WTC11 (cell line): ENCODE data around the gene TBC1D14. TPM values are rescaled to one million over a fixed set of nuclear protein-coding genes. Genes with fewer than 3 reads are reported as not detected.

Experiments used
- ATAC-seq: fragments of 200-7000 bp; cut with Tn5 transposase; 2 replicates; pipeline ENCODE4 v1.10.0; 2021; ENCODE audit warnings: mild to moderate bottlenecking, moderate library complexity
- CTCF ChIA-PET: fragments of 300-600 bp; sonication (Branson Sonifier 250); formaldehyde crosslinking; loops from one replicate; lab custom pipeline; 2021; ENCODE audit warnings: antibody characterized with exemption; lab: Charles Lee
- POLR2A ChIA-PET: fragments of 350-600 bp; sonication (Branson Sonifier 250); formaldehyde crosslinking; loops from one replicate; lab custom pipeline; 2021; ENCODE audit warnings: antibody characterized with exemption; lab: Charles Lee
- DNase-seq: peaks from one replicate; pipeline ENCODE4 v3.0.0; 2021; ENCODE audit warnings: low spot score
- H3K27ac Mint-ChIP-seq: 2 replicates; pipeline ENCODE4 v1.8.0; 2021; ENCODE audit warnings: mixed read lengths
- H3K27me3 Mint-ChIP-seq: 2 replicates; pipeline ENCODE4 v1.8.0; 2021; ENCODE audit warnings: low read depth, mild to moderate bottlenecking, moderate library complexity, mixed read lengths
- H3K36me3 Mint-ChIP-seq: 2 replicates; pipeline ENCODE4 v1.8.0; 2021; ENCODE audit warnings: mixed read lengths
- H3K4me1 Mint-ChIP-seq: 2 replicates; pipeline ENCODE4 v1.8.0; 2022; ENCODE audit warnings: mixed read lengths
- H3K4me3 Mint-ChIP-seq: 2 replicates; pipeline ENCODE4 v1.8.0; 2021; ENCODE audit warnings: mild to moderate bottlenecking, moderate library complexity, mixed read lengths
- H3K9me3 Mint-ChIP-seq: 2 replicates; pipeline ENCODE4 v1.8.0; 2021; ENCODE audit warnings: mixed read lengths
- ATF1 ChIP-seq: sonication (generic); formaldehyde crosslinking; IDR thresholded peaks from 2 replicates; pipeline ENCODE4 v1.8.1; 2023; ENCODE audit warnings: mild to moderate bottlenecking, moderate library complexity, missing genetic modification reagents
- ATF6 ChIP-seq: sonication (generic); formaldehyde crosslinking; IDR thresholded peaks from 2 replicates; pipeline ENCODE4 v1.8.1; 2023; ENCODE audit warnings: mild to moderate bottlenecking, missing genetic modification reagents
- CREM ChIP-seq: sonication (generic); formaldehyde crosslinking; IDR thresholded peaks from 2 replicates; pipeline ENCODE4 v1.8.1; 2022; ENCODE audit warnings: mild to moderate bottlenecking, missing genetic modification reagents, moderate library complexity
- E2F5 ChIP-seq: sonication (generic); formaldehyde crosslinking; IDR thresholded peaks from 2 replicates; pipeline ENCODE4 v1.8.1; 2022; ENCODE audit warnings: mild to moderate bottlenecking, moderate library complexity, missing genetic modification reagents
- ELF4 ChIP-seq: sonication (generic); formaldehyde crosslinking; IDR thresholded peaks from 2 replicates; pipeline ENCODE4 v1.8.1; 2022; ENCODE audit warnings: low read depth, mild to moderate bottlenecking, moderate library complexity, missing genetic modification reagents
- ETV6 ChIP-seq: sonication (generic); formaldehyde crosslinking; IDR thresholded peaks from 2 replicates; pipeline ENCODE4 v1.8.1; 2022; ENCODE audit warnings: mild to moderate bottlenecking, missing genetic modification reagents
- NR3C1 ChIP-seq: sonication (generic); formaldehyde crosslinking; conservative IDR thresholded peaks from 2 replicates; pipeline ENCODE4 v1.8.1; 2023; ENCODE audit warnings: low read depth, mild to moderate bottlenecking, missing genetic modification reagents
- RELA ChIP-seq: sonication (generic); formaldehyde crosslinking; IDR thresholded peaks from 2 replicates; pipeline ENCODE4 v1.8.1; 2022; ENCODE audit warnings: missing genetic modification reagents, mild to moderate bottlenecking, borderline replicate concordance
- SMAD4 ChIP-seq: sonication (generic); formaldehyde crosslinking; IDR thresholded peaks from 2 replicates; pipeline ENCODE4 v1.8.0; 2022; ENCODE audit warnings: mild to moderate bottlenecking, missing genetic modification reagents
- ZBTB21 ChIP-seq: sonication (generic); formaldehyde crosslinking; IDR thresholded peaks from 2 replicates; pipeline ENCODE4 v1.8.1; 2023; ENCODE audit warnings: mild to moderate bottlenecking, missing genetic modification reagents, borderline replicate concordance
- ZNF232 ChIP-seq: sonication (generic); formaldehyde crosslinking; IDR thresholded peaks from 2 replicates; pipeline ENCODE4 v1.8.0; 2022; ENCODE audit warnings: mild to moderate bottlenecking, missing genetic modification reagents
- ZNF263 ChIP-seq: sonication (generic); formaldehyde crosslinking; IDR thresholded peaks from 2 replicates; pipeline ENCODE4 v1.8.1; 2022; ENCODE audit warnings: low read depth, mild to moderate bottlenecking, moderate library complexity, missing genetic modification reagents
- ZNF281 ChIP-seq: sonication (generic); formaldehyde crosslinking; IDR thresholded peaks from 2 replicates; pipeline ENCODE4 v1.8.0; 2023; ENCODE audit warnings: mild to moderate bottlenecking, missing genetic modification reagents
- total RNA-seq: library from RNA; stranded (reverse); gene quantifications from 3 replicates; pipeline ENCODE4 v1.2.3, GENCODE V29; 2021
- TF ChIP-seq, protein P1 (sequence below): sonication (generic); formaldehyde crosslinking; IDR thresholded peaks from 2 replicates; pipeline ENCODE4 v1.8.1; 2022; ENCODE audit warnings: low read depth, missing genetic modification reagents, borderline replicate concordance
- TF ChIP-seq, protein P2 (sequence below): fragments of 200-600 bp; IDR thresholded peaks from 2 replicates; pipeline ENCODE4 v1.8.0; 2022; ENCODE audit warnings: antibody characterized with exemption
- TF ChIP-seq, protein P3 (sequence below): sonication (generic); formaldehyde crosslinking; IDR thresholded peaks from 2 replicates; pipeline ENCODE4 v1.8.0; 2022; ENCODE audit warnings: mild to moderate bottlenecking, missing genetic modification reagents
- TF ChIP-seq, protein P4 (sequence below): fragments of 250-450 bp; sonication (Bioruptor Pico); IDR thresholded peaks from 2 replicates; pipeline ENCODE4 v1.9.0; 2021; ENCODE audit warnings: mild to moderate bottlenecking

The TBC1D14 gene
- total RNA-seq, 1 experiment from 2014 or later: 45.1 TPM

DNA sequence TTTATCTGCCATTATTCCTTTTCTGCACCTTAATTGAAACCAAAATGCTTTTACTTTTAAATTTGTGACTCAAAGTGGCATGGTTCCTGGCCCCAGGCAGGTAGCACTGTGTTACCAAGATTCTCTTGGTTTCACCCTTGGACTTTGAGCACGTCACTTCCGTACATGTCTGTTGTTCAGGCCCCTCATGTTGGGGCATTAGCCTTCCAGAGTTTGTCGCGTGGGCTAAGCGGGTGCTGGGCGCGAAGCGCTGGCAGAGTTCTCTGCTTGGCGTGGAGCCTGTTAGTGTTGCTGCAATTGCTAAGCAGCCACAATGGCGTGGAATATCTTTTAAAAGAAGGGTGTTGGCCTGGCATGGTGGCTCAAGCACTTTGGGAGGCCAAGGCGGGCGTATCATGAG lies 119.6 kb downstream of the TBC1D14 start (continued):
- TF ChIP-seq, protein P1, sequence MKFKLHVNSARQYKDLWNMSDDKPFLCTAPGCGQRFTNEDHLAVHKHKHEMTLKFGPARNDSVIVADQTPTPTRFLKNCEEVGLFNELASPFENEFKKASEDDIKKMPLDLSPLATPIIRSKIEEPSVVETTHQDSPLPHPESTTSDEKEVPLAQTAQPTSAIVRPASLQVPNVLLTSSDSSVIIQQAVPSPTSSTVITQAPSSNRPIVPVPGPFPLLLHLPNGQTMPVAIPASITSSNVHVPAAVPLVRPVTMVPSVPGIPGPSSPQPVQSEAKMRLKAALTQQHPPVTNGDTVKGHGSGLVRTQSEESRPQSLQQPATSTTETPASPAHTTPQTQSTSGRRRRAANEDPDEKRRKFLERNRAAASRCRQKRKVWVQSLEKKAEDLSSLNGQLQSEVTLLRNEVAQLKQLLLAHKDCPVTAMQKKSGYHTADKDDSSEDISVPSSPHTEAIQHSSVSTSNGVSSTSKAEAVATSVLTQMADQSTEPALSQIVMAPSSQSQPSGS (CRISPR knock-in tag): no peak
- no peak for TF ChIP-seq ELF4 (CRISPR knock-in tag)
- TF ChIP-seq ATF1: no peak
- TF ChIP-seq ZNF232: no peak
- TF ChIP-seq, protein P2, sequence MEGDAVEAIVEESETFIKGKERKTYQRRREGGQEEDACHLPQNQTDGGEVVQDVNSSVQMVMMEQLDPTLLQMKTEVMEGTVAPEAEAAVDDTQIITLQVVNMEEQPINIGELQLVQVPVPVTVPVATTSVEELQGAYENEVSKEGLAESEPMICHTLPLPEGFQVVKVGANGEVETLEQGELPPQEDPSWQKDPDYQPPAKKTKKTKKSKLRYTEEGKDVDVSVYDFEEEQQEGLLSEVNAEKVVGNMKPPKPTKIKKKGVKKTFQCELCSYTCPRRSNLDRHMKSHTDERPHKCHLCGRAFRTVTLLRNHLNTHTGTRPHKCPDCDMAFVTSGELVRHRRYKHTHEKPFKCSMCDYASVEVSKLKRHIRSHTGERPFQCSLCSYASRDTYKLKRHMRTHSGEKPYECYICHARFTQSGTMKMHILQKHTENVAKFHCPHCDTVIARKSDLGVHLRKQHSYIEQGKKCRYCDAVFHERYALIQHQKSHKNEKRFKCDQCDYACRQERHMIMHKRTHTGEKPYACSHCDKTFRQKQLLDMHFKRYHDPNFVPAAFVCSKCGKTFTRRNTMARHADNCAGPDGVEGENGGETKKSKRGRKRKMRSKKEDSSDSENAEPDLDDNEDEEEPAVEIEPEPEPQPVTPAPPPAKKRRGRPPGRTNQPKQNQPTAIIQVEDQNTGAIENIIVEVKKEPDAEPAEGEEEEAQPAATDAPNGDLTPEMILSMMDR: no peak

DNA sequence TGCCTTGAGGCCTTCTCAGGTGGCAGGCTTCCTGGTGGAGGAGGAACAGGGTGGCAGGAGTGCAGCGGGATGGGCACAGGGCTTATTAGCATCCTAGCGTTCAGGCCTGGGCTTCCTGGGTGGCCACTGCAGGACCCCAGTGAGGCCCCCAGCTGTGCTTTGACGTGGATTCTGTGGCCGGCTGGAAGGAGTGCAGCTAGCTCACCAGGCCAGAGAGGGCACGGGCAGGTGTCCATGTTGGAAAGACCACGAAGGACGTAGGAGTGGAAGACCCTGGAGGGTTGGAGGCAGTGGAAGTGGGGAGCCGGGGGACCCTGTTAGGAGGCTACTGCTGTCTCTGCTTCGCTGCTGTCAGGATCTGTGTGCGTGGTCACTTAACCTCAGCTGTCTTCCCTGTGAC lies 120.3 kb downstream of the TBC1D14 start:
- H3K4me1 Mint-ChIP-seq: peaks cover 13% of the 10 kb centered on the region
- no peak overlapping the region for H3K4me3 Mint-ChIP-seq
- peaks cover 46% of the 10 kb centered on the region for H3K36me3 Mint-ChIP-seq
- ChIA-PET CTCF (interaction anchor here (1.2 to 1.3 kb wide), 2 partner anchors 13 to 38 kb away, joined by 3 to 5 read pairs; partner anchors contain the start of genes GRPEL1 and TADA2B), POLR2A (no interaction called here)
- ATAC-seq (no peak), DNase-seq (no peak)
- no peak for TF ChIP-seq RELA (CRISPR knock-in tag)
- TF ChIP-seq SMAD4: no peak
- no peak for TF ChIP-seq CREM (CRISPR knock-in tag)
- no peak for TF ChIP-seq ETV6 (CRISPR knock-in tag)
- TF ChIP-seq E2F5: no peak
- TF ChIP-seq, protein P3, sequence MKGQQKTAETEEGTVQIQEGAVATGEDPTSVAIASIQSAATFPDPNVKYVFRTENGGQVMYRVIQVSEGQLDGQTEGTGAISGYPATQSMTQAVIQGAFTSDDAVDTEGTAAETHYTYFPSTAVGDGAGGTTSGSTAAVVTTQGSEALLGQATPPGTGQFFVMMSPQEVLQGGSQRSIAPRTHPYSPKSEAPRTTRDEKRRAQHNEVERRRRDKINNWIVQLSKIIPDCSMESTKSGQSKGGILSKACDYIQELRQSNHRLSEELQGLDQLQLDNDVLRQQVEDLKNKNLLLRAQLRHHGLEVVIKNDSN (CRISPR knock-in tag): no peak
- no peak overlapping the region for H3K27ac Mint-ChIP-seq
- no peaks in the 10 kb centered on the region for H3K27me3 Mint-ChIP-seq
- no peaks in the 10 kb centered on the region for H3K9me3 Mint-ChIP-seq

GRCh38 chr4:7030856-7031255 lies 121.2 kb downstream of the TBC1D14 start:
- no peak for TF ChIP-seq SMAD4
- TF ChIP-seq ZBTB21 (CRISPR knock-in tag): no peak
- TF ChIP-seq ATF6 (CRISPR knock-in tag): no peak
- TF ChIP-seq, protein P4, sequence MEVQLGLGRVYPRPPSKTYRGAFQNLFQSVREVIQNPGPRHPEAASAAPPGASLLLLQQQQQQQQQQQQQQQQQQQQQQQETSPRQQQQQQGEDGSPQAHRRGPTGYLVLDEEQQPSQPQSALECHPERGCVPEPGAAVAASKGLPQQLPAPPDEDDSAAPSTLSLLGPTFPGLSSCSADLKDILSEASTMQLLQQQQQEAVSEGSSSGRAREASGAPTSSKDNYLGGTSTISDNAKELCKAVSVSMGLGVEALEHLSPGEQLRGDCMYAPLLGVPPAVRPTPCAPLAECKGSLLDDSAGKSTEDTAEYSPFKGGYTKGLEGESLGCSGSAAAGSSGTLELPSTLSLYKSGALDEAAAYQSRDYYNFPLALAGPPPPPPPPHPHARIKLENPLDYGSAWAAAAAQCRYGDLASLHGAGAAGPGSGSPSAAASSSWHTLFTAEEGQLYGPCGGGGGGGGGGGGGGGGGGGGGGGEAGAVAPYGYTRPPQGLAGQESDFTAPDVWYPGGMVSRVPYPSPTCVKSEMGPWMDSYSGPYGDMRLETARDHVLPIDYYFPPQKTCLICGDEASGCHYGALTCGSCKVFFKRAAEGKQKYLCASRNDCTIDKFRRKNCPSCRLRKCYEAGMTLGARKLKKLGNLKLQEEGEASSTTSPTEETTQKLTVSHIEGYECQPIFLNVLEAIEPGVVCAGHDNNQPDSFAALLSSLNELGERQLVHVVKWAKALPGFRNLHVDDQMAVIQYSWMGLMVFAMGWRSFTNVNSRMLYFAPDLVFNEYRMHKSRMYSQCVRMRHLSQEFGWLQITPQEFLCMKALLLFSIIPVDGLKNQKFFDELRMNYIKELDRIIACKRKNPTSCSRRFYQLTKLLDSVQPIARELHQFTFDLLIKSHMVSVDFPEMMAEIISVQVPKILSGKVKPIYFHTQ (CRISPR knock-in tag): no peak
- no peak for TF ChIP-seq ELF4 (CRISPR knock-in tag)
- no peak for TF ChIP-seq ZNF281
- TF ChIP-seq ZNF263 (CRISPR knock-in tag): no peak
- no peak for TF ChIP-seq NR3C1 (CRISPR knock-in tag)
- Mint-ChIP-seq H3K9me3 (no peaks in the 10 kb centered on the region), H3K4me3 (no peak overlapping the region), H3K4me1 (peaks cover 5% of the 10 kb centered on the region), H3K27me3 (no peaks in the 10 kb centered on the region), H3K27ac (no peak overlapping the region), H3K36me3 (peaks cover 46% of the 10 kb centered on the region)
- ATAC-seq (no peak), DNase-seq (no peak)
- POLR2A ChIA-PET: no interaction called here
- CTCF ChIA-PET: interaction anchor here (1.3 kb wide), 1 partner anchor 12 kb away, joined by 5 read pairs; the partner anchor contains the start of gene TADA2B
